Measurements from ENCODE around the gene CLSTN2.

Gene CLSTN2

GRCh38 chr3:140164922-140165590 lies 230.1 kb downstream of the CLSTN2 start:
- ChIA-PET CTCF (interaction anchor here (0.6 kb wide), 1 partner anchor 103 kb away, joined by 3 read pairs; no protein-coding TSS in a partner anchor), POLR2A (no interaction called here)
- no peaks in the 10 kb centered on the region for H3K36me3 ChIP-seq (ENCODE audit: control insufficient read depth in 2 of 2, insufficient read depth in 1 of 2, low read length in 2 of 2)
- no peaks in the 10 kb centered on the region for H3K4me1 ChIP-seq (ENCODE audit: control insufficient read depth, insufficient read depth, low read length)
- H3K27ac ChIP-seq (ENCODE audit: extremely low read depth, low read depth, low read length), result no peak overlapping the region
- peak; percentile 27; the same call in 1 of the 2 replicates for TF ChIP-seq PRDM10 (tag by site-specific recombination; IDR thresholded peaks at IDR 0.05)
- peak; percentile 79 for TF ChIP-seq ZNF366 (tag by site-specific recombination; conservative IDR thresholded peaks at IDR 0.05)
- TF ChIP-seq ZFP37 (tag by site-specific recombination; IDR thresholded peaks at IDR 0.05), result no peak
- TF ChIP-seq SP7 (tag by site-specific recombination; IDR thresholded peaks at IDR 0.05), result peak; percentile 70
- TF ChIP-seq SCRT2 (tag by site-specific recombination; IDR thresholded peaks at IDR 0.05), result 0 out of 2 replicates have a peak, but pooled peaks have one; percentile 26
- TF ChIP-seq ZNF664 (tag by site-specific recombination; IDR thresholded peaks at IDR 0.05), result no peak
- TF ChIP-seq ZNF239 (tag by site-specific recombination; IDR thresholded peaks at IDR 0.05), result no peak
- H3K4me3 ChIP-seq (ENCODE audit: low read depth, low read length), result no peak overlapping the region
- no peaks in the 10 kb centered on the region for H3K9me3 ChIP-seq (ENCODE audit: control insufficient read depth, insufficient read depth, low read depth, low read length)

GRCh38 chr3:140165781-140166180 lies 230.8 kb downstream of the CLSTN2 start:
- ChIA-PET POLR2A (no interaction called here), CTCF (no interaction called here)
- Histone ChIP-seq H3K36me3 (ENCODE audit: control insufficient read depth in 2 of 2, insufficient read depth in 1 of 2, low read length in 2 of 2) (no peaks in the 10 kb centered on the region), H3K27ac (ENCODE audit: extremely low read depth, low read depth, low read length) (no peak overlapping the region), H3K4me1 (ENCODE audit: control insufficient read depth, insufficient read depth, low read length) (no peaks in the 10 kb centered on the region), H3K9me3 (ENCODE audit: control insufficient read depth, insufficient read depth, low read depth, low read length) (no peaks in the 10 kb centered on the region), H3K4me3 (ENCODE audit: low read depth, low read length) (no peak overlapping the region)
- no peak for TF ChIP-seq SP3 (tag by site-specific recombination; IDR thresholded peaks at IDR 0.05)
- no peak for TF ChIP-seq ZNF292 (tag by site-specific recombination; IDR thresholded peaks at IDR 0.05; ENCODE audit: borderline replicate concordance, low read depth)
- TF ChIP-seq ZNF645 (tag by site-specific recombination; IDR thresholded peaks at IDR 0.05), result no peak
- no peak for TF ChIP-seq ZNF280C (tag by site-specific recombination; IDR thresholded peaks at IDR 0.05)
- no peak for TF ChIP-seq PRDM1 (tag by site-specific recombination; IDR thresholded peaks at IDR 0.05)
- no peak for TF ChIP-seq EGR2 (tag by site-specific recombination; IDR thresholded peaks at IDR 0.05; ENCODE audit: low read depth)
- TF ChIP-seq ZNF324 (tag by site-specific recombination; IDR thresholded peaks at IDR 0.05), result no peak
- TF ChIP-seq ZNF473 (tag by site-specific recombination; IDR thresholded peaks at IDR 0.05), result no peak
- no peak for TF ChIP-seq ZNF792 (tag by site-specific recombination; IDR thresholded peaks at IDR 0.05)
- no peak for TF ChIP-seq ZSCAN18 (tag by site-specific recombination; IDR thresholded peaks at IDR 0.05)
- TF ChIP-seq ZNF791 (tag by site-specific recombination; IDR thresholded peaks at IDR 0.05), result no peak
- no peak for TF ChIP-seq ZNF24 (tag by site-specific recombination; IDR thresholded peaks at IDR 0.05)
- TF ChIP-seq ZNF501 (tag by site-specific recombination; IDR thresholded peaks at IDR 0.05), result no peak
- TF ChIP-seq ZNF16 (tag by site-specific recombination; IDR thresholded peaks at IDR 0.05; ENCODE audit: low read depth), result no peak
- no peak for TF ChIP-seq ZNF837 (tag by site-specific recombination; IDR thresholded peaks at IDR 0.05)
- no peak for TF ChIP-seq ZFP37 (tag by site-specific recombination; IDR thresholded peaks at IDR 0.05)
- TF ChIP-seq ZNF169 (tag by site-specific recombination; IDR thresholded peaks at IDR 0.05), result no peak

Data from HEK293 (cell line).